A549 (cell line): ENCODE results near the gene PLCB4. TPM values are rescaled to one million over a fixed set of nuclear protein-coding genes. Genes with fewer than 3 reads are reported as not detected.

ENCODE experiments used
- ATAC-seq, 2 experiments: fragments of 200-7000 bp in 1 of 2; fragments of >200 bp in 1 of 2; cut with Nextera tagmentation in 1 of 2; cut with Tn5 transposase in 1 of 2; 3 replicates each; pipeline versions ENCODE4 v1.8.0 to v1.9.1; 2018 to 2020; ENCODE audit warnings: mild to moderate bottlenecking in 1 of 2, moderate library complexity in 1 of 2
- CTCF ChIA-PET: fragments of 300-600 bp; sonication (Branson Sonifier 250); formaldehyde crosslinking; extraction: SDS; loops from one replicate; lab custom pipeline; 2021; ENCODE audit warnings: antibody characterized with exemption, inconsistent platforms; lab: Yijun Ruan, JAX
- POLR2A ChIA-PET: fragments of 350-600 bp; formaldehyde crosslinking; extraction: SDS; loops from one replicate; lab custom pipeline; 2021; ENCODE audit warnings: antibody characterized with exemption, inconsistent platforms; lab: Yijun Ruan, JAX
- DNase-seq, 2 experiments: peaks; one replicate each; pipeline versions ENCODE4 v3.0.0 to v3.0.0-alpha.2; 2011 to 2016; ENCODE audit warnings: low read depth in 1 of 2, low spot score in 1 of 2
- FAIRE-seq: peaks from 2 replicates; lab custom pipeline; 2011; peaks lifted over from hg19 to GRCh38; lab: Jason Lieb, UNC
- H3K27ac ChIP-seq, 2 experiments: fragments of >200 bp; sonication (Bioruptor Twin); formaldehyde crosslinking; 3 replicates each; pipeline ENCODE4 v1.5.1; 2016 to 2017
- H3K4me1 ChIP-seq: fragments of >200 bp; sonication (Bioruptor Twin); formaldehyde crosslinking; 3 replicates; pipeline ENCODE4 v1.6.1; 2016
- H3K4me2 ChIP-seq: fragments of >200 bp; sonication (Bioruptor Twin); formaldehyde crosslinking; 3 replicates; pipeline ENCODE4 v1.6.1; 2016
- H3K4me3 ChIP-seq: fragments of >200 bp; sonication (Bioruptor Twin); formaldehyde crosslinking; 3 replicates; pipeline ENCODE4 v1.5.1; 2016
- H3K9me3 ChIP-seq: fragments of >200 bp; sonication (Bioruptor Twin); formaldehyde crosslinking; 3 replicates; pipeline ENCODE4 v1.6.1; 2016
- ATOH8 ChIP-seq: fragments of 250-450 bp; sonication (Bioruptor Pico); IDR thresholded peaks from 2 replicates; pipeline ENCODE4 v1.5.0; 2020; ENCODE audit warnings: low read depth, mild to moderate bottlenecking, moderate library complexity
- CHD4 ChIP-seq: fragments of 200-600 bp; sonication (generic); IDR thresholded peaks from 2 replicates; pipeline ENCODE4 v1.6.1; 2016; ENCODE audit warnings: antibody characterized with exemption, mild to moderate bottlenecking, borderline replicate concordance
- EHMT2 ChIP-seq: fragments of 200-600 bp; sonication (generic); IDR thresholded peaks from 2 replicates; pipeline ENCODE4 v1.6.1; 2016; ENCODE audit warnings: antibody characterized with exemption, low read depth, mild to moderate bottlenecking, moderate library complexity
- ELK1 ChIP-seq: fragments of 150-350 bp; IDR thresholded peaks from 2 replicates; pipeline ENCODE4 v1.6.1; 2014; ENCODE audit warnings: low read depth, mild to moderate bottlenecking, low read length
- EP300 ChIP-seq, 2 experiments: fragments of >200 bp; sonication (Bioruptor Twin); formaldehyde crosslinking; IDR thresholded peaks; 2 replicates in 1 of 2; 3 replicates in 1 of 2; pipeline ENCODE4 v1.6.1; 2016 to 2017
- FOSL2 ChIP-seq, 2 experiments: fragments of 450-650 bp in 1 of 2; fragments of >200 bp in 1 of 2; sonication (Bioruptor Twin) in 1 of 2; formaldehyde crosslinking; IDR thresholded peaks; 2 replicates each; pipeline versions ENCODE4 v1.5.0 to v1.6.1; 2016 to 2020; ENCODE audit warnings: mild to moderate bottlenecking in 1 of 2, moderate library complexity in 1 of 2
- GATA3 ChIP-seq: IDR thresholded peaks from 2 replicates; pipeline ENCODE4 v1.6.1; 2012; ENCODE audit warnings: borderline replicate concordance
- HEYL ChIP-seq: fragments of 250-450 bp; sonication (Bioruptor Pico); IDR thresholded peaks from 2 replicates; pipeline ENCODE4 v1.8.0; 2021; ENCODE audit warnings: mild to moderate bottlenecking, moderate library complexity
- JUN ChIP-seq, 2 experiments: fragments of >200 bp; sonication (Bioruptor Twin); formaldehyde crosslinking; IDR thresholded peaks; 2 replicates in 1 of 2; 3 replicates in 1 of 2; pipeline ENCODE4 v1.6.1; 2016 to 2017
- KDM1A ChIP-seq: fragments of 200-600 bp; sonication (generic); IDR thresholded peaks from 2 replicates; pipeline ENCODE4 v1.6.1; 2016; ENCODE audit warnings: low read depth, mild to moderate bottlenecking
- KDM5A ChIP-seq: fragments of 200-600 bp; sonication (generic); IDR thresholded peaks from 2 replicates; pipeline ENCODE4 v1.6.1; 2016; ENCODE audit warnings: antibody characterized with exemption, mild to moderate bottlenecking
- MYC ChIP-seq: IDR thresholded peaks from 2 replicates; pipeline ENCODE4 v1.6.1; 2012; ENCODE audit warnings: mild to moderate bottlenecking, inconsistent platforms, low read length, improper control_type of control experiment, borderline replicate concordance
- POLR2A ChIP-seq: IDR thresholded peaks from 2 replicates; pipeline ENCODE4 v1.6.1; 2012; ENCODE audit warnings: mild to moderate bottlenecking, low read length
- REST ChIP-seq: fragments of 200-600 bp; sonication (generic); IDR thresholded peaks from 2 replicates; pipeline ENCODE4 v1.6.1; 2016; ENCODE audit warnings: antibody characterized with exemption, mild to moderate bottlenecking, moderate library complexity
- SREBF2 ChIP-seq: fragments of 450-650 bp; IDR thresholded peaks from 2 replicates; pipeline ENCODE4 v1.6.1; 2014; ENCODE audit warnings: mild to moderate bottlenecking, moderate library complexity
- ZNF302 ChIP-seq: fragments of 250-450 bp; sonication (Bioruptor Pico); IDR thresholded peaks from 2 replicates; pipeline ENCODE4 v1.9.0; 2021; ENCODE audit warnings: inconsistent platforms, mild to moderate bottlenecking, moderate library complexity
- ZSCAN20 ChIP-seq: fragments of 250-450 bp; sonication (Bioruptor Pico); IDR thresholded peaks from 2 replicates; pipeline ENCODE4 v1.8.0; 2022; ENCODE audit warnings: mild to moderate bottlenecking, moderate library complexity
- whole genome bisulfite sequencing: methylation state at CpG from one replicate; pipeline ENCODE4 v1.1.6; 2017; ENCODE audit errors: missing lambda C conversion rate; 5-methylcytosine and 5-hydroxymethylcytosine counted together
- polyA plus RNA-seq, 4 experiments: library from polyadenylated mRNA; depleted of rRNA in 3 of 4; stranded (reverse); fragments of >200 nt; fragmentation: RNase III in 1 of 4; extraction: RNeasy Plus Mini Kit Qiagen cat#74134 plus additional on column Dnase treatment in 1 of 4; gene quantifications; 2 replicates in 3 of 4; 3 replicates in 1 of 4; pipeline ENCODE4 v1.2.3, GENCODE V29; 2011 to 2017
- TF ChIP-seq, protein P1 (sequence below): fragments of >200 bp; sonication (Bioruptor Twin); formaldehyde crosslinking; IDR thresholded peaks from 3 replicates; pipeline ENCODE4 v1.5.1; 2016
- TF ChIP-seq, protein P2 (sequence below): fragments of 250-450 bp; sonication (Bioruptor Pico); IDR thresholded peaks from 2 replicates; pipeline ENCODE4 v1.5.0; 2021; ENCODE audit warnings: mild to moderate bottlenecking, moderate library complexity, borderline replicate concordance
- TF ChIP-seq, protein P3 (sequence below): fragments of 450-650 bp; IDR thresholded peaks from 2 replicates; pipeline ENCODE4 v1.6.1; 2014; ENCODE audit warnings: antibody characterized with exemption

PLCB4 gene
- polyA plus RNA-seq, 2 of the 4 experiments (the other 2 are of a cell fraction), result 17.1 to 32.1 TPM

DNA sequence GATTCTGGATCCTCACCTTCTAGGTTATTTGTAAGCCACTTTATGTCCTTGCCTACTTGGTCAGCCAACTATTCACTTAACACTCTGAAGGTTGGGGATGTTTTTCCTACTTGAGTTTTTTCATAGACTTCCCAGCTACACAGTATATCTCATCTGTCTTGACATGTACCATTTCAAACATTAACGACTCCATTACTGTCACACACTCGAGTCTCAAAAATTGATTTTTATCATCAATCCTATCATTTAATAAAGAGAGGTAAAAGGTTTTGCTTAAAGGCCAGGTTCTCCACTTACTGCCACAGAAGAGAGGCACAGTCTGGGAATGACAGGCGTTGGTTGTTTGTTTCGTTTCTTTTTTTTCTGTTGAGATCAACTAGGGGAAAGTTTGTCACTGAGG is 407.3 kb downstream of the PLCB4 start:
- ChIA-PET POLR2A (no interaction called here), CTCF (interaction anchor here (1.3 to 2.0 kb wide), 2 partner anchors 68 kb away, joined by 5 to 8 read pairs; no protein-coding TSS in a partner anchor)
- 57% methylated on average over 4 of the region's 4 CpGs for WGBS
- no peak overlapping the region for H3K4me3 ChIP-seq
- TF ChIP-seq ATOH8, result no peak
- TF ChIP-seq JUN (IDR thresholded peaks at IDR 0.05), result no peak
- no peak for TF ChIP-seq REST
- TF ChIP-seq EP300 (IDR thresholded peaks at IDR 0.05), result no peak
- TF ChIP-seq HEYL (CRISPR knock-in tag), result no peak
- no peak for TF ChIP-seq ELK1
- TF ChIP-seq SREBF2, result no peak
- TF ChIP-seq, protein P1, sequence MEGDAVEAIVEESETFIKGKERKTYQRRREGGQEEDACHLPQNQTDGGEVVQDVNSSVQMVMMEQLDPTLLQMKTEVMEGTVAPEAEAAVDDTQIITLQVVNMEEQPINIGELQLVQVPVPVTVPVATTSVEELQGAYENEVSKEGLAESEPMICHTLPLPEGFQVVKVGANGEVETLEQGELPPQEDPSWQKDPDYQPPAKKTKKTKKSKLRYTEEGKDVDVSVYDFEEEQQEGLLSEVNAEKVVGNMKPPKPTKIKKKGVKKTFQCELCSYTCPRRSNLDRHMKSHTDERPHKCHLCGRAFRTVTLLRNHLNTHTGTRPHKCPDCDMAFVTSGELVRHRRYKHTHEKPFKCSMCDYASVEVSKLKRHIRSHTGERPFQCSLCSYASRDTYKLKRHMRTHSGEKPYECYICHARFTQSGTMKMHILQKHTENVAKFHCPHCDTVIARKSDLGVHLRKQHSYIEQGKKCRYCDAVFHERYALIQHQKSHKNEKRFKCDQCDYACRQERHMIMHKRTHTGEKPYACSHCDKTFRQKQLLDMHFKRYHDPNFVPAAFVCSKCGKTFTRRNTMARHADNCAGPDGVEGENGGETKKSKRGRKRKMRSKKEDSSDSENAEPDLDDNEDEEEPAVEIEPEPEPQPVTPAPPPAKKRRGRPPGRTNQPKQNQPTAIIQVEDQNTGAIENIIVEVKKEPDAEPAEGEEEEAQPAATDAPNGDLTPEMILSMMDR, result no peak
- TF ChIP-seq KDM1A, result no peak
- no peak for TF ChIP-seq POLR2A
- no peak for TF ChIP-seq CHD4
- TF ChIP-seq, protein P2, sequence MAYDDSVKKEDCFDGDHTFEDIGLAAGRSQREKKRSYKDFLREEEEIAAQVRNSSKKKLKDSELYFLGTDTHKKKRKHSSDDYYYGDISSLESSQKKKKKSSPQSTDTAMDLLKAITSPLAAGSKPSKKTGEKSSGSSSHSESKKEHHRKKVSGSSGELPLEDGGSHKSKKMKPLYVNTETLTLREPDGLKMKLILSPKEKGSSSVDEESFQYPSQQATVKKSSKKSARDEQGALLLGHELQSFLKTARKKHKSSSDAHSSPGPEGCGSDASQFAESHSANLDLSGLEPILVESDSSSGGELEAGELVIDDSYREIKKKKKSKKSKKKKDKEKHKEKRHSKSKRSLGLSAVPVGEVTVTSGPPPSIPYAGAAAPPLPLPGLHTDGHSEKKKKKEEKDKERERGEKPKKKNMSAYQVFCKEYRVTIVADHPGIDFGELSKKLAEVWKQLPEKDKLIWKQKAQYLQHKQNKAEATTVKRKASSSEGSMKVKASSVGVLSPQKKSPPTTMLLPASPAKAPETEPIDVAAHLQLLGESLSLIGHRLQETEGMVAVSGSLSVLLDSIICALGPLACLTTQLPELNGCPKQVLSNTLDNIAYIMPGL (CRISPR knock-in tag), result no peak
- no peak for TF ChIP-seq ZNF302 (CRISPR knock-in tag)
- TF ChIP-seq FOSL2 (IDR thresholded peaks at IDR 0.05), result no peak
- no peak for TF ChIP-seq FOSL2 (CRISPR knock-in tag; IDR thresholded peaks at IDR 0.05)
- TF ChIP-seq ZSCAN20 (CRISPR knock-in tag), result no peak
- no peak for TF ChIP-seq EHMT2
- no peak for TF ChIP-seq MYC
- TF ChIP-seq, protein P3, sequence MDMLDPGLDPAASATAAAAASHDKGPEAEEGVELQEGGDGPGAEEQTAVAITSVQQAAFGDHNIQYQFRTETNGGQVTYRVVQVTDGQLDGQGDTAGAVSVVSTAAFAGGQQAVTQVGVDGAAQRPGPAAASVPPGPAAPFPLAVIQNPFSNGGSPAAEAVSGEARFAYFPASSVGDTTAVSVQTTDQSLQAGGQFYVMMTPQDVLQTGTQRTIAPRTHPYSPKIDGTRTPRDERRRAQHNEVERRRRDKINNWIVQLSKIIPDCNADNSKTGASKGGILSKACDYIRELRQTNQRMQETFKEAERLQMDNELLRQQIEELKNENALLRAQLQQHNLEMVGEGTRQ, result no peak
- no peak for TF ChIP-seq GATA3
- TF ChIP-seq KDM5A, result no peak
- H3K4me1 ChIP-seq, result no peaks in the 10 kb centered on the region
- no peak for ATAC-seq
- H3K9me3 ChIP-seq, result no peaks in the 10 kb centered on the region
- H3K4me2 ChIP-seq, result no peak overlapping the region
- no peak for DNase-seq
- H3K27ac ChIP-seq, result no peak overlapping the region
- peak; percentile 84 for FAIRE-seq
